Keratinocyte (primary cell): ENCODE data around the gene RTCA. TPM values are rescaled to one million over a fixed set of nuclear protein-coding genes. Genes with fewer than 3 reads are reported as not detected.

Experiments used
- DNase-seq: peaks from one replicate; pipeline ENCODE4 v3.0.0-alpha.2; 2011; ENCODE audit warnings: low read depth, missing footprints, low spot score
- FAIRE-seq: peaks from 2 replicates; lab custom pipeline; 2011; peaks lifted over from hg19 to GRCh38; lab: Jason Lieb, UNC
- H2AFZ ChIP-seq: 2 replicates; pipeline ENCODE4 v1.6.0; 2012; ENCODE audit warnings: low read length, control low read depth, inconsistent platforms; ENCODE audit not compliant: control insufficient read depth
- H3K27ac ChIP-seq: 2 replicates; pipeline ENCODE4 v1.5.1; 2011; ENCODE audit warnings: low read length; ENCODE audit not compliant: control insufficient read depth, insufficient read depth
- H3K27me3 ChIP-seq: 3 replicates; pipeline ENCODE4 v1.6.0; 2011; ENCODE audit warnings: low read length; ENCODE audit not compliant: control insufficient read depth, insufficient read depth; ENCODE audit errors: extremely low read depth
- H3K36me3 ChIP-seq, 2 experiments: 2 replicates in 1 of 2; 3 replicates in 1 of 2; pipeline ENCODE4 v1.5.1; 2011; ENCODE audit warnings: low read length in 2 of 2, mild to moderate bottlenecking in 1 of 2; ENCODE audit not compliant: control insufficient read depth in 2 of 2, insufficient read depth in 2 of 2; ENCODE audit errors: extremely low read depth in 1 of 2
- H3K4me1 ChIP-seq: 3 replicates; pipeline ENCODE4 v1.5.1; 2011; ENCODE audit warnings: low read length; ENCODE audit not compliant: control insufficient read depth, insufficient read depth; ENCODE audit errors: extremely low read depth
- H3K4me2 ChIP-seq: 3 replicates; pipeline ENCODE4 v1.6.0; 2011; ENCODE audit warnings: low read depth, low read length; ENCODE audit not compliant: control insufficient read depth, insufficient read depth; ENCODE audit errors: extremely low read depth
- H3K4me3 ChIP-seq, 3 experiments: fragments of 200-600 bp in 1 of 3; sonication (generic) in 1 of 3; 2 replicates in 2 of 3; 3 replicates in 1 of 3; pipeline ENCODE4 v1.5.1; 2011 to 2016; ENCODE audit warnings: low read length in 3 of 3, mild to moderate bottlenecking in 3 of 3, control low read depth in 2 of 3, inconsistent platforms in 1 of 3, low read depth in 1 of 3, mixed read lengths in 1 of 3, mixed run types in 1 of 3, moderate library complexity in 1 of 3; ENCODE audit not compliant: control insufficient read depth in 2 of 3, insufficient read depth in 2 of 3; ENCODE audit errors: extremely low read depth in 1 of 3
- H3K79me2 ChIP-seq: 2 replicates; pipeline ENCODE4 v1.6.0; 2012; ENCODE audit warnings: low read length; ENCODE audit not compliant: control insufficient read depth, insufficient read depth
- H3K9ac ChIP-seq: 3 replicates; pipeline ENCODE4 v1.6.0; 2011; ENCODE audit warnings: low read length; ENCODE audit not compliant: control insufficient read depth, insufficient read depth; ENCODE audit errors: extremely low read depth
- H3K9me1 ChIP-seq: 3 replicates; pipeline ENCODE4 v1.6.0; 2011; ENCODE audit warnings: low read length; ENCODE audit not compliant: control insufficient read depth, insufficient read depth; ENCODE audit errors: extremely low read depth
- H3K9me3 ChIP-seq: 2 replicates; pipeline ENCODE4 v1.5.1; 2012; ENCODE audit warnings: low read depth, low read length; ENCODE audit not compliant: control insufficient read depth
- H4K20me1 ChIP-seq: 3 replicates; pipeline ENCODE4 v1.6.0; 2011; ENCODE audit warnings: low read length; ENCODE audit not compliant: control insufficient read depth, insufficient read depth; ENCODE audit errors: extremely low read depth
- CTCF ChIP-seq, 3 experiments: IDR thresholded peaks in 1 of 3; conservative IDR thresholded peaks in 1 of 3; optimal IDR thresholded peaks in 1 of 3; 2 replicates in 2 of 3; 3 replicates in 1 of 3; pipeline versions ENCODE3 to v1.5.1; 2011; ENCODE audit warnings: low read length in 3 of 3, mild to moderate bottlenecking in 3 of 3, moderate library complexity in 2 of 3, control low read depth in 1 of 3, inconsistent platforms in 1 of 3; ENCODE audit not compliant: insufficient read depth in 2 of 3; ENCODE audit errors: extremely low read depth in 1 of 3
- EZH2 ChIP-seq: IDR thresholded peaks from one replicate; pipeline ENCODE4 v1.6.1; 2012; ENCODE audit warnings: inconsistent platforms, mild to moderate bottlenecking, low read length, moderate library complexity
- dilution Hi-C: fragments of 300-500 bp; cut with MboI; formaldehyde crosslinking; loops from one replicate; pipeline ENCODE4 v1.7.0; 2020; ENCODE audit warnings: low sequenced_read_pairs; ENCODE audit not compliant: extremely low pct_ligation_motif_present
- polyA plus RNA-seq, 5 experiments: library from polyadenylated mRNA; depleted of rRNA in 3 of 5; stranded (reverse) in 3 of 5; stranded (forward) in 1 of 5; unstranded in 1 of 5; fragments of >200 nt; gene quantifications; 1 replicate in 1 of 5; 2 replicates in 3 of 5; 3 replicates in 1 of 5; pipeline versions ENCODE4 v1.2.1 to v1.2.3, GENCODE V29; 2011 to 2012; ENCODE audit warnings: missing spikeins in 2 of 5, low read depth in 1 of 5, low replicate concordance in 1 of 5

RTCA gene
- polyA plus RNA-seq, 1 donor (not counting 4 experiments of a cell fraction or from before 2014, with no cell fraction given), result 52.0 TPM

- Histone ChIP-seq H3K9me1 (no peaks in the 10 kb centered on the region), H3K9me3 (no peaks in the 10 kb centered on the region), H3K27ac (no peak overlapping the region), H3K27me3 (no peaks in the 10 kb centered on the region), H3K79me2 (no peaks in the 10 kb centered on the region), H3K9ac (no peak overlapping the region), H3K4me3 (no peak overlapping the region), H3K4me1 (no peaks in the 10 kb centered on the region), H3K4me2 (no peak overlapping the region), H2AFZ (no peak overlapping the region), H3K36me3 (no peaks in the 10 kb centered on the region), H4K20me1 (no peaks in the 10 kb centered on the region)
- no peak for FAIRE-seq
- no peak for DNase-seq
- dilution Hi-C loops, result no loop called here
- TF ChIP-seq CTCF (optimal IDR thresholded peaks at IDR 0.05 in 1 of 3, IDR thresholded peaks at IDR 0.05 in 1 of 3, conservative IDR thresholded peaks at IDR 0.05 in 1 of 3; ENCODE audit: extremely low read depth in 1 of 3, insufficient read depth in 2 of 3, low read length in 3 of 3) (no peak), EZH2 (no peak)
Observed at GRCh38 chr1:100306735-100307313, 40.8 kb downstream of the RTCA start.

- Histone ChIP-seq H3K27me3 (no peaks in the 10 kb centered on the region), H3K36me3 (no peaks in the 10 kb centered on the region), H3K9me1 (no peaks in the 10 kb centered on the region), H3K4me3 (no peak overlapping the region), H3K79me2 (no peaks in the 10 kb centered on the region), H3K27ac (no peak overlapping the region), H3K9me3 (no peaks in the 10 kb centered on the region), H4K20me1 (no peaks in the 10 kb centered on the region), H3K9ac (no peak overlapping the region), H2AFZ (no peak overlapping the region), H3K4me1 (no peaks in the 10 kb centered on the region), H3K4me2 (no peak overlapping the region)
- dilution Hi-C loops, result no loop called here
- no peak for DNase-seq
- FAIRE-seq, result no peak
- TF ChIP-seq CTCF (optimal IDR thresholded peaks at IDR 0.05 in 1 of 3, IDR thresholded peaks at IDR 0.05 in 1 of 3, conservative IDR thresholded peaks at IDR 0.05 in 1 of 3; ENCODE audit: extremely low read depth in 1 of 3, insufficient read depth in 2 of 3, low read length in 3 of 3) (no peak), EZH2 (no peak)
Observed at GRCh38 chr1:100308777-100309176, 42.8 kb downstream of the RTCA start.
